SK-N-SH treated with all-trans-retinoic acid at 6 μM for 48 hours (cell line): ENCODE results near the gene YPEL2.

ENCODE experiments used
- ARNTL ChIP-seq: fragments of 450-650 bp; formaldehyde crosslinking; IDR thresholded peaks from 2 replicates; pipeline ENCODE4 v1.5.0; 2020; ENCODE audit warnings: low read depth, mild to moderate bottlenecking, moderate library complexity, borderline replicate concordance
- BACH2 ChIP-seq: fragments of 250-450 bp; sonication (Bioruptor Pico); IDR thresholded peaks from 2 replicates; pipeline ENCODE4 v1.9.0; 2021; ENCODE audit warnings: mild to moderate bottlenecking, borderline replicate concordance
- CREB5 ChIP-seq: fragments of 250-450 bp; sonication (Bioruptor Pico); IDR thresholded peaks from 2 replicates; pipeline ENCODE4 v1.5.1; 2020; ENCODE audit warnings: low read depth, mild to moderate bottlenecking, moderate library complexity
- CSRNP3 ChIP-seq: fragments of 250-450 bp; sonication (Bioruptor Pico); IDR thresholded peaks from 2 replicates; pipeline ENCODE4 v1.5.1; 2021; ENCODE audit warnings: mild to moderate bottlenecking, moderate library complexity
- PATZ1 ChIP-seq: fragments of 250-450 bp; sonication (Bioruptor Pico); IDR thresholded peaks from 2 replicates; pipeline ENCODE4 v1.8.0; 2020; ENCODE audit warnings: mild to moderate bottlenecking, moderate library complexity, borderline replicate concordance
- POU6F1 ChIP-seq: fragments of 250-450 bp; sonication (Bioruptor Pico); IDR thresholded peaks from 2 replicates; pipeline ENCODE4 v1.8.0; 2021; ENCODE audit warnings: low read depth, mild to moderate bottlenecking, moderate library complexity, borderline replicate concordance
- PPARA ChIP-seq: fragments of 250-450 bp; sonication (Bioruptor Pico); IDR thresholded peaks from 2 replicates; pipeline ENCODE4 v1.5.0; 2020; ENCODE audit warnings: mild to moderate bottlenecking, borderline replicate concordance
- ZC3H10 ChIP-seq: fragments of 250-450 bp; sonication (Bioruptor Pico); IDR thresholded peaks from 2 replicates; pipeline ENCODE4 v1.5.1; 2021; ENCODE audit warnings: mild to moderate bottlenecking, moderate library complexity
- ZNF8 ChIP-seq: fragments of 450-650 bp; formaldehyde crosslinking; IDR thresholded peaks from 2 replicates; pipeline ENCODE4 v1.5.0; 2020; ENCODE audit warnings: mild to moderate bottlenecking, moderate library complexity

- TF ChIP-seq PPARA (CRISPR knock-in tag) (no peak), POU6F1 (CRISPR knock-in tag) (no peak), CREB5 (CRISPR knock-in tag) (no peak), PATZ1 (CRISPR knock-in tag) (no peak), ZC3H10 (no peak), CSRNP3 (CRISPR knock-in tag) (no peak), ARNTL (CRISPR knock-in tag) (no peak), BACH2 (CRISPR knock-in tag) (no peak), ZNF8 (CRISPR knock-in tag) (no peak)
Measured at GRCh38 chr17:59284317-59284716, 47.1 kb upstream of the YPEL2 start.
